Measurements from ENCODE around the gene SURF6. TPM values are rescaled to one million over a fixed set of nuclear protein-coding genes. Genes with fewer than 3 reads are reported as not detected.

The SURF6 gene
- total and polyA plus RNA-seq, 2 experiments from 2014 or later: 17.6 to 27.6 TPM

DNA sequence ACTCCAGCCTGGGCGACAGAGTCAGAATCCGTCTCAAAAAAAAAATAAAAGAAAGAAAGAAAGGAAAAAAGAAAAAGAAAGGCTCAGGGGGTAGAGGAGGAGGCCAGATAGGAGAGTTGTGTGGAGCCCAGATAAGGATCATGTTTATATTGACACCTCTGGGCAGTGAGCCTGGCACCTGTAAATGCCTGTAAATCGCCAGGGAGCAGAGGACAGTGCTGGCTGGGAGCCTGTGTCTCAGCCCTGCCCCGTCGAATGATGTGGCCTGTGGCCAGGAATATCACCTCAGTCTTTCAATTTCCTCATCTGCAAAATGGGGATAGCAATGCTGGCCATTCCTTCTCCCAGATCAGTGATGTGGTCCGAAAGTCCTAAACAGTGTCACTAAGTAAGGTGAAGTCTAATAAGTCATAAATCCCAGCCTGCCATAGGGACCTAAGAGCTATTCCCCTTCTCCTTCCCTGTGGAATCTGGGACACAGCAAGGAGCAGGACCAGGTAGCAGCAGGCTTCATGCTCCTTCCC lies 50.7 kb downstream of the SURF6 start:
- no peak overlapping the region for H3K27ac ChIP-seq (ENCODE audit: low read depth)
- H3K79me2 ChIP-seq (replicated peaks; ENCODE audit: insufficient read depth): no peaks in the 10 kb centered on the region
- TF ChIP-seq EZH2phosphoT487 (IDR thresholded peaks at IDR 0.05; ENCODE audit: unreplicated experiment) (no peak), POLR2AphosphoS5 (IDR thresholded peaks at IDR 0.05; ENCODE audit: low read depth) (no peak), ZNF331 (CRISPR knock-in tag; IDR thresholded peaks at IDR 0.05; ENCODE audit: low read depth) (no peak), EZH2 (IDR thresholded peaks at IDR 0.05; ENCODE audit: low read depth, unreplicated experiment) (no peak), NANOG (IDR thresholded peaks at IDR 0.05; ENCODE audit: borderline replicate concordance) (no peak), STAT1 (IDR thresholded peaks at IDR 0.05; ENCODE audit: unreplicated experiment) (no peak), CREB1 (CRISPR knock-in tag; IDR thresholded peaks at IDR 0.05; ENCODE audit: low read depth) (no peak), ZNF114 (CRISPR knock-in tag; IDR thresholded peaks at IDR 0.05) (no peak), JUNB (IDR thresholded peaks at IDR 0.05; ENCODE audit: unreplicated experiment) (no peak)
- TF ChIP-seq, protein P1, sequence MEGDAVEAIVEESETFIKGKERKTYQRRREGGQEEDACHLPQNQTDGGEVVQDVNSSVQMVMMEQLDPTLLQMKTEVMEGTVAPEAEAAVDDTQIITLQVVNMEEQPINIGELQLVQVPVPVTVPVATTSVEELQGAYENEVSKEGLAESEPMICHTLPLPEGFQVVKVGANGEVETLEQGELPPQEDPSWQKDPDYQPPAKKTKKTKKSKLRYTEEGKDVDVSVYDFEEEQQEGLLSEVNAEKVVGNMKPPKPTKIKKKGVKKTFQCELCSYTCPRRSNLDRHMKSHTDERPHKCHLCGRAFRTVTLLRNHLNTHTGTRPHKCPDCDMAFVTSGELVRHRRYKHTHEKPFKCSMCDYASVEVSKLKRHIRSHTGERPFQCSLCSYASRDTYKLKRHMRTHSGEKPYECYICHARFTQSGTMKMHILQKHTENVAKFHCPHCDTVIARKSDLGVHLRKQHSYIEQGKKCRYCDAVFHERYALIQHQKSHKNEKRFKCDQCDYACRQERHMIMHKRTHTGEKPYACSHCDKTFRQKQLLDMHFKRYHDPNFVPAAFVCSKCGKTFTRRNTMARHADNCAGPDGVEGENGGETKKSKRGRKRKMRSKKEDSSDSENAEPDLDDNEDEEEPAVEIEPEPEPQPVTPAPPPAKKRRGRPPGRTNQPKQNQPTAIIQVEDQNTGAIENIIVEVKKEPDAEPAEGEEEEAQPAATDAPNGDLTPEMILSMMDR (conservative IDR thresholded peaks at IDR 0.05; ENCODE audit: low read depth in 2 of 2): no peak
- TF ChIP-seq, protein P2, sequence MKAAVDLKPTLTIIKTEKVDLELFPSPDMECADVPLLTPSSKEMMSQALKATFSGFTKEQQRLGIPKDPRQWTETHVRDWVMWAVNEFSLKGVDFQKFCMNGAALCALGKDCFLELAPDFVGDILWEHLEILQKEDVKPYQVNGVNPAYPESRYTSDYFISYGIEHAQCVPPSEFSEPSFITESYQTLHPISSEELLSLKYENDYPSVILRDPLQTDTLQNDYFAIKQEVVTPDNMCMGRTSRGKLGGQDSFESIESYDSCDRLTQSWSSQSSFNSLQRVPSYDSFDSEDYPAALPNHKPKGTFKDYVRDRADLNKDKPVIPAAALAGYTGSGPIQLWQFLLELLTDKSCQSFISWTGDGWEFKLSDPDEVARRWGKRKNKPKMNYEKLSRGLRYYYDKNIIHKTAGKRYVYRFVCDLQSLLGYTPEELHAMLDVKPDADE (IDR thresholded peaks at IDR 0.05): no peak
- TF ChIP-seq, protein P3, sequence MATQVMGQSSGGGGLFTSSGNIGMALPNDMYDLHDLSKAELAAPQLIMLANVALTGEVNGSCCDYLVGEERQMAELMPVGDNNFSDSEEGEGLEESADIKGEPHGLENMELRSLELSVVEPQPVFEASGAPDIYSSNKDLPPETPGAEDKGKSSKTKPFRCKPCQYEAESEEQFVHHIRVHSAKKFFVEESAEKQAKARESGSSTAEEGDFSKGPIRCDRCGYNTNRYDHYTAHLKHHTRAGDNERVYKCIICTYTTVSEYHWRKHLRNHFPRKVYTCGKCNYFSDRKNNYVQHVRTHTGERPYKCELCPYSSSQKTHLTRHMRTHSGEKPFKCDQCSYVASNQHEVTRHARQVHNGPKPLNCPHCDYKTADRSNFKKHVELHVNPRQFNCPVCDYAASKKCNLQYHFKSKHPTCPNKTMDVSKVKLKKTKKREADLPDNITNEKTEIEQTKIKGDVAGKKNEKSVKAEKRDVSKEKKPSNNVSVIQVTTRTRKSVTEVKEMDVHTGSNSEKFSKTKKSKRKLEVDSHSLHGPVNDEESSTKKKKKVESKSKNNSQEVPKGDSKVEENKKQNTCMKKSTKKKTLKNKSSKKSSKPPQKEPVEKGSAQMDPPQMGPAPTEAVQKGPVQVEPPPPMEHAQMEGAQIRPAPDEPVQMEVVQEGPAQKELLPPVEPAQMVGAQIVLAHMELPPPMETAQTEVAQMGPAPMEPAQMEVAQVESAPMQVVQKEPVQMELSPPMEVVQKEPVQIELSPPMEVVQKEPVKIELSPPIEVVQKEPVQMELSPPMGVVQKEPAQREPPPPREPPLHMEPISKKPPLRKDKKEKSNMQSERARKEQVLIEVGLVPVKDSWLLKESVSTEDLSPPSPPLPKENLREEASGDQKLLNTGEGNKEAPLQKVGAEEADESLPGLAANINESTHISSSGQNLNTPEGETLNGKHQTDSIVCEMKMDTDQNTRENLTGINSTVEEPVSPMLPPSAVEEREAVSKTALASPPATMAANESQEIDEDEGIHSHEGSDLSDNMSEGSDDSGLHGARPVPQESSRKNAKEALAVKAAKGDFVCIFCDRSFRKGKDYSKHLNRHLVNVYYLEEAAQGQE (IDR thresholded peaks at IDR 0.05; ENCODE audit: unreplicated experiment): no peak
- TF ChIP-seq, protein P4, sequence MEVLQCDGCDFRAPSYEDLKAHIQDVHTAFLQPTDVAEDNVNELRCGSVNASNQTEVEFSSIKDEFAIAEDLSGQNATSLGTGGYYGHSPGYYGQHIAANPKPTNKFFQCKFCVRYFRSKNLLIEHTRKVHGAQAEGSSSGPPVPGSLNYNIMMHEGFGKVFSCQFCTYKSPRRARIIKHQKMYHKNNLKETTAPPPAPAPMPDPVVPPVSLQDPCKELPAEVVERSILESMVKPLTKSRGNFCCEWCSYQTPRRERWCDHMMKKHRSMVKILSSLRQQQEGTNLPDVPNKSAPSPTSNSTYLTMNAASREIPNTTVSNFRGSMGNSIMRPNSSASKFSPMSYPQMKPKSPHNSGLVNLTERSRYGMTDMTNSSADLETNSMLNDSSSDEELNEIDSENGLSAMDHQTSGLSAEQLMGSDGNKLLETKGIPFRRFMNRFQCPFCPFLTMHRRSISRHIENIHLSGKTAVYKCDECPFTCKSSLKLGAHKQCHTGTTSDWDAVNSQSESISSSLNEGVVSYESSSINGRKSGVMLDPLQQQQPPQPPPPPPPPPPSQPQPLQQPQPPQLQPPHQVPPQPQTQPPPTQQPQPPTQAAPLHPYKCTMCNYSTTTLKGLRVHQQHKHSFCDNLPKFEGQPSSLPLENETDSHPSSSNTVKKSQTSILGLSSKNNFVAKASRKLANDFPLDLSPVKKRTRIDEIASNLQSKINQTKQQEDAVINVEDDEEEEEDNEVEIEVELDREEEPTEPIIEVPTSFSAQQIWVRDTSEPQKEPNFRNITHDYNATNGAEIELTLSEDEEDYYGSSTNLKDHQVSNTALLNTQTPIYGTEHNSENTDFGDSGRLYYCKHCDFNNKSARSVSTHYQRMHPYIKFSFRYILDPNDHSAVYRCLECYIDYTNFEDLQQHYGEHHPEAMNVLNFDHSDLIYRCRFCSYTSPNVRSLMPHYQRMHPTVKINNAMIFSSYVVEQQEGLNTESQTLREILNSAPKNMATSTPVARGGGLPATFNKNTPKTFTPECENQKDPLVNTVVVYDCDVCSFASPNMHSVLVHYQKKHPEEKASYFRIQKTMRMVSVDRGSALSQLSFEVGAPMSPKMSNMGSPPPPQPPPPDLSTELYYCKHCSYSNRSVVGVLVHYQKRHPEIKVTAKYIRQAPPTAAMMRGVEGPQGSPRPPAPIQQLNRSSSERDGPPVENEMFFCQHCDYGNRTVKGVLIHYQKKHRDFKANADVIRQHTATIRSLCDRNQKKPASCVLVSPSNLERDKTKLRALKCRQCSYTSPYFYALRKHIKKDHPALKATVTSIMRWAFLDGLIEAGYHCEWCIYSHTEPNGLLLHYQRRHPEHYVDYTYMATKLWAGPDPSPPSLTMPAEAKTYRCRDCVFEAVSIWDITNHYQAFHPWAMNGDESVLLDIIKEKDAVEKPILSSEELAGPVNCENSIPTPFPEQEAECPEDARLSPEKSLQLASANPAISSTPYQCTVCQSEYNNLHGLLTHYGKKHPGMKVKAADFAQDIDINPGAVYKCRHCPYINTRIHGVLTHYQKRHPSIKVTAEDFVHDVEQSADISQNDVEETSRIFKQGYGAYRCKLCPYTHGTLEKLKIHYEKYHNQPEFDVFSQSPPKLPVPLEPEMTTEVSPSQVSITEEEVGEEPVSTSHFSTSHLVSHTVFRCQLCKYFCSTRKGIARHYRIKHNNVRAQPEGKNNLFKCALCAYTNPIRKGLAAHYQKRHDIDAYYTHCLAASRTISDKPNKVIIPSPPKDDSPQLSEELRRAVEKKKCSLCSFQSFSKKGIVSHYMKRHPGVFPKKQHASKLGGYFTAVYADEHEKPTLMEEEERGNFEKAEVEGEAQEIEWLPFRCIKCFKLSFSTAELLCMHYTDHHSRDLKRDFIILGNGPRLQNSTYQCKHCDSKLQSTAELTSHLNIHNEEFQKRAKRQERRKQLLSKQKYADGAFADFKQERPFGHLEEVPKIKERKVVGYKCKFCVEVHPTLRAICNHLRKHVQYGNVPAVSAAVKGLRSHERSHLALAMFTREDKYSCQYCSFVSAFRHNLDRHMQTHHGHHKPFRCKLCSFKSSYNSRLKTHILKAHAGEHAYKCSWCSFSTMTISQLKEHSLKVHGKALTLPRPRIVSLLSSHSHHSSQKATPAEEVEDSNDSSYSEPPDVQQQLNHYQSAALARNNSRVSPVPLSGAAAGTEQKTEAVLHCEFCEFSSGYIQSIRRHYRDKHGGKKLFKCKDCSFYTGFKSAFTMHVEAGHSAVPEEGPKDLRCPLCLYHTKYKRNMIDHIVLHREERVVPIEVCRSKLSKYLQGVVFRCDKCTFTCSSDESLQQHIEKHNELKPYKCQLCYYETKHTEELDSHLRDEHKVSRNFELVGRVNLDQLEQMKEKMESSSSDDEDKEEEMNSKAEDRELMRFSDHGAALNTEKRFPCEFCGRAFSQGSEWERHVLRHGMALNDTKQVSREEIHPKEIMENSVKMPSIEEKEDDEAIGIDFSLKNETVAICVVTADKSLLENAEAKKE (CRISPR knock-in tag; IDR thresholded peaks at IDR 0.05): no peak
- no peak overlapping the region for H2AFZ ChIP-seq
- H3K4me3 ChIP-seq: no peak overlapping the region
- DNase-seq (ENCODE audit: low spot score): no peak
- ATAC-seq: no peak
- H3K27me3 ChIP-seq (ENCODE audit: insufficient read depth): no peaks in the 10 kb centered on the region
- Mint-ChIP-seq H3K27ac (no peak overlapping the region), H3K36me3 (ENCODE audit: low read depth) (peaks cover 19% of the 10 kb centered on the region; the same call in 2 of the 3 replicates), H3K27me3 (ENCODE audit: insufficient read depth, low read depth, poor library complexity) (peaks cover 7% of the 10 kb centered on the region), H3K4me1 (no peaks in the 10 kb centered on the region), H3K9me3 (peaks cover 42% of the 10 kb centered on the region), H3K4me3 (no peak overlapping the region)
- no peaks in the 10 kb centered on the region; the same call in 1 of the 2 replicates for H3K36me3 ChIP-seq (ENCODE audit: insufficient read depth)
- no peak overlapping the region for H3K4me2 ChIP-seq
- H4K20me1 ChIP-seq (replicated peaks; ENCODE audit: insufficient read depth): no peaks in the 10 kb centered on the region
- H3F3A ChIP-seq (replicated peaks; ENCODE audit: low read depth): no peaks in the 10 kb centered on the region
- H3K9me2 ChIP-seq (ENCODE audit: insufficient read depth): peaks cover 5% of the 10 kb centered on the region
- no peaks in the 10 kb centered on the region for H3K4me1 ChIP-seq (ENCODE audit: insufficient read depth)
